Measurements from ENCODE around the gene LPP. TPM values are rescaled to one million over a fixed set of nuclear protein-coding genes. Genes with fewer than 3 reads are reported as not detected.

LPP gene
- total RNA-seq, 4 donors from 2014 or later, result 183 to 293 (median 242) TPM

- Histone ChIP-seq H3K9me3 (no peaks in the 10 kb centered on the region), H3K27ac (peak overlapping the region in 1 of 4 donors; percentile 20), H3K4me3 (no peak overlapping the region), H3K4me1 (peaks cover 0 to 50% (median 1%) of the 10 kb centered on the region in 4 donors), H3K36me3 (peaks cover 0 to 3% (median 0%) of the 10 kb centered on the region in 3 donors), H3K27me3 (no peaks in the 10 kb centered on the region)
- 87 to 96% methylated on average over 3 of the region's 3 CpGs for WGBS, 2 donors
- DNase-seq (ENCODE audit: low spot score in 2 of 2), result no peak
- TF ChIP-seq CTCF (IDR thresholded peaks at IDR 0.05), result no peak
- TF ChIP-seq EP300 (IDR thresholded peaks at IDR 0.05), result no peak
- no peak for TF ChIP-seq POLR2A (IDR thresholded peaks at IDR 0.05)
Measured at GRCh38 chr3:188234132-188234531, 80.2 kb downstream of the LPP start.

- TF ChIP-seq POLR2A (IDR thresholded peaks at IDR 0.05), result no peak
- no peak for TF ChIP-seq EP300 (IDR thresholded peaks at IDR 0.05)
- no peak for TF ChIP-seq CTCF (IDR thresholded peaks at IDR 0.05)
- Histone ChIP-seq H3K36me3 (no peaks in the 10 kb centered on the region), H3K27me3 (no peaks in the 10 kb centered on the region), H3K4me3 (no peak overlapping the region), H3K4me1 (peaks cover 0 to 66% (median 1%) of the 10 kb centered on the region in 4 donors), H3K27ac (no peak overlapping the region), H3K9me3 (no peaks in the 10 kb centered on the region)
- no peak for DNase-seq (ENCODE audit: low spot score in 2 of 2)
- 91 to 95% methylated on average over 4 of the region's 4 CpGs for WGBS, 2 donors
Measured at GRCh38 chr3:188236271-188236670, 82.3 kb downstream of the LPP start.

- H3K4me1 ChIP-seq, result peaks cover 0 to 71% (median 21%) of the 10 kb centered on the region in 4 donors
- H3K27me3 ChIP-seq, result no peaks in the 10 kb centered on the region
- H3K27ac ChIP-seq, result no peak overlapping the region
- 95 to 96% methylated on average over 7 of the region's 7 CpGs for WGBS, 2 donors
- H3K4me3 ChIP-seq, result no peak overlapping the region
- TF ChIP-seq CTCF (IDR thresholded peaks at IDR 0.05), result no peak
- TF ChIP-seq POLR2A (IDR thresholded peaks at IDR 0.05), result no peak
- TF ChIP-seq EP300 (IDR thresholded peaks at IDR 0.05), result no peak
- no peaks in the 10 kb centered on the region for H3K9me3 ChIP-seq
- no peak for DNase-seq (ENCODE audit: low spot score in 2 of 2)
- H3K36me3 ChIP-seq, result no peaks in the 10 kb centered on the region
Measured at GRCh38 chr3:188239035-188239434, 85.1 kb downstream of the LPP start.

GRCh38 chr3:188239577-188239976 lies 85.6 kb downstream of the LPP start:
- H3K27ac ChIP-seq, result peak overlapping the region in 1 of 4 donors; percentile 84
- 90 to 93% methylated on average over 1 of the region's 1 CpG for WGBS, 2 donors

More at GRCh38 chr3:188239577-188239976, 85.6 kb downstream of the LPP start:
- DNase-seq (ENCODE audit: low spot score in 2 of 2), result no peak
- no peak for TF ChIP-seq POLR2A (IDR thresholded peaks at IDR 0.05)
- TF ChIP-seq CTCF (IDR thresholded peaks at IDR 0.05), result no peak
- TF ChIP-seq EP300 (IDR thresholded peaks at IDR 0.05), result no peak
- Histone ChIP-seq H3K27me3 (no peaks in the 10 kb centered on the region), H3K4me1 (peaks cover 0 to 73% (median 23%) of the 10 kb centered on the region in 4 donors), H3K9me3 (no peaks in the 10 kb centered on the region), H3K36me3 (no peaks in the 10 kb centered on the region), H3K4me3 (no peak overlapping the region)

Data from tibial nerve (tissue), 4 donors.